ENCODE results near the gene VSIR.

GRCh38 chr10:71715860-71716259 is 57.5 kb downstream of the VSIR start:
- TF ChIP-seq SIX5 (IDR thresholded peaks at IDR 0.05; ENCODE audit: low read depth, low read length, severe bottlenecking) (no peak), KDM1A (IDR thresholded peaks at IDR 0.05; ENCODE audit: borderline replicate concordance) (no peak), KAT2A (conservative IDR thresholded peaks at IDR 0.05; ENCODE audit: control insufficient read depth, low read depth, low read length) (no peak), REST (IDR thresholded peaks at IDR 0.05; ENCODE audit: low read depth, low read length) (no peak), RCOR1 (conservative IDR thresholded peaks at IDR 0.05; ENCODE audit: low read depth, low read length) (no peak), EP300 (IDR thresholded peaks at IDR 0.05; ENCODE audit: borderline replicate concordance in 1 of 2, control insufficient read depth in 1 of 2, low read depth in 2 of 2, low read length in 2 of 2) (no peak)
- TF ChIP-seq, protein P1, sequence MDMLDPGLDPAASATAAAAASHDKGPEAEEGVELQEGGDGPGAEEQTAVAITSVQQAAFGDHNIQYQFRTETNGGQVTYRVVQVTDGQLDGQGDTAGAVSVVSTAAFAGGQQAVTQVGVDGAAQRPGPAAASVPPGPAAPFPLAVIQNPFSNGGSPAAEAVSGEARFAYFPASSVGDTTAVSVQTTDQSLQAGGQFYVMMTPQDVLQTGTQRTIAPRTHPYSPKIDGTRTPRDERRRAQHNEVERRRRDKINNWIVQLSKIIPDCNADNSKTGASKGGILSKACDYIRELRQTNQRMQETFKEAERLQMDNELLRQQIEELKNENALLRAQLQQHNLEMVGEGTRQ (IDR thresholded peaks at IDR 0.05; ENCODE audit: borderline replicate concordance, low read depth, low read length): no peak
- TF ChIP-seq, protein P2, sequence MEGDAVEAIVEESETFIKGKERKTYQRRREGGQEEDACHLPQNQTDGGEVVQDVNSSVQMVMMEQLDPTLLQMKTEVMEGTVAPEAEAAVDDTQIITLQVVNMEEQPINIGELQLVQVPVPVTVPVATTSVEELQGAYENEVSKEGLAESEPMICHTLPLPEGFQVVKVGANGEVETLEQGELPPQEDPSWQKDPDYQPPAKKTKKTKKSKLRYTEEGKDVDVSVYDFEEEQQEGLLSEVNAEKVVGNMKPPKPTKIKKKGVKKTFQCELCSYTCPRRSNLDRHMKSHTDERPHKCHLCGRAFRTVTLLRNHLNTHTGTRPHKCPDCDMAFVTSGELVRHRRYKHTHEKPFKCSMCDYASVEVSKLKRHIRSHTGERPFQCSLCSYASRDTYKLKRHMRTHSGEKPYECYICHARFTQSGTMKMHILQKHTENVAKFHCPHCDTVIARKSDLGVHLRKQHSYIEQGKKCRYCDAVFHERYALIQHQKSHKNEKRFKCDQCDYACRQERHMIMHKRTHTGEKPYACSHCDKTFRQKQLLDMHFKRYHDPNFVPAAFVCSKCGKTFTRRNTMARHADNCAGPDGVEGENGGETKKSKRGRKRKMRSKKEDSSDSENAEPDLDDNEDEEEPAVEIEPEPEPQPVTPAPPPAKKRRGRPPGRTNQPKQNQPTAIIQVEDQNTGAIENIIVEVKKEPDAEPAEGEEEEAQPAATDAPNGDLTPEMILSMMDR (IDR thresholded peaks at IDR 0.05 in 2 of 3, conservative IDR thresholded peaks at IDR 0.05 in 1 of 3; ENCODE audit: control insufficient read depth in 2 of 3, extremely low read depth in 1 of 3, insufficient read depth in 1 of 3, low read depth in 3 of 3, low read length in 3 of 3): no peak
